Kidney tubule cell (primary cell): ENCODE data around the gene GRID1.
"Not testable (repeated sequence)": the region's sequence is repeated elsewhere in the genome, so short reads cannot be mapped to it uniquely, and the experiment has no call there.

Experiments
- DNase-seq: peaks from one replicate; pipeline ENCODE4 v3.0.0-alpha.2; 2018; ENCODE audit warnings: low spot score

GRID1 gene

GRCh38 chr10:86077871-86078638 lies 288.5 kb downstream of the GRID1 start:
- no peak for DNase-seq

- no peak for DNase-seq
Observed at GRCh38 chr10:86077271-86077670, 289.3 kb downstream of the GRID1 start.

- DNase-seq, result not testable (repeated sequence)
Observed at GRCh38 chr10:86076497-86076896, 290.1 kb downstream of the GRID1 start.

GRCh38 chr10:86075512-86075911 lies 291.1 kb downstream of the GRID1 start:
- DNase-seq, result no peak

- DNase-seq, result no peak
Observed at GRCh38 chr10:86074294-86074693, 292.3 kb downstream of the GRID1 start.

- no peak for DNase-seq
Observed at GRCh38 chr10:86073199-86073977, 293.2 kb downstream of the GRID1 start.

- no peak for DNase-seq
Observed at GRCh38 chr10:86072413-86072812, 294.2 kb downstream of the GRID1 start.

- DNase-seq, result no peak
Observed at GRCh38 chr10:86071758-86072157, 294.8 kb downstream of the GRID1 start.

GRCh38 chr10:86071145-86071544 lies 295.4 kb downstream of the GRID1 start:
- DNase-seq, result no peak

- DNase-seq, result no peak
Observed at GRCh38 chr10:86070278-86070677, 296.3 kb downstream of the GRID1 start.

GRCh38 chr10:86068231-86069054 lies 298.2 kb downstream of the GRID1 start:
- DNase-seq, result no peak

GRCh38 chr10:86067436-86068050 lies 299.1 kb downstream of the GRID1 start:
- DNase-seq, result no peak

- no peak for DNase-seq
Observed at GRCh38 chr10:86066696-86067095, 299.9 kb downstream of the GRID1 start.

- no peak for DNase-seq
Observed at GRCh38 chr10:86065711-86066251, 300.8 kb downstream of the GRID1 start.

- DNase-seq, result no peak
Observed at GRCh38 chr10:86064931-86065662, 301.5 kb downstream of the GRID1 start.

- no peak for DNase-seq
Observed at GRCh38 chr10:86064219-86064618, 302.4 kb downstream of the GRID1 start.

GRCh38 chr10:86063341-86063740 lies 303.3 kb downstream of the GRID1 start:
- DNase-seq, result no peak

GRCh38 chr10:86062647-86063145 lies 303.9 kb downstream of the GRID1 start:
- DNase-seq, result no peak

- no peak for DNase-seq
Observed at GRCh38 chr10:86062198-86062550, 304.4 kb downstream of the GRID1 start.

GRCh38 chr10:86061278-86062197 lies 305.1 kb downstream of the GRID1 start:
- DNase-seq, result no peak
